Measurements from ENCODE around the gene TUT7.

Gene TUT7

DNA sequence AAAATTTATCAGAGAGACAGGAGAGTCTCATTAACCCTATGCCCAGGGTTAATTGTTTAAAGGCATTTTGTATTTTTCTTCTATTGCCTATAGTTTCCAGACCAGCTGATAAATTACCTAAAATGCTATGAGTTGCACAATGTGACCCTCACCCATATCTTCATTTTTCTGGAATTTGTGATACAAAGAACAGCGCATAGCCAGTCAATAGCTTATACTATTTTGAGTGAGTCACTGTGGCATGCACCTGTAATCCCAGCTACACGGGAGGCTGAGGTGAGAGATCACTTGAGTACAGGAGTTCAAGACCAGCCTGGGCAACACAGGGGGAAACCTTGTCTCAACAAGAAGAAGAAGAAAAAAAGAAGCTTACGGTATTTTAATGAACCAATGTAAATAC is 97.6 kb downstream of the TUT7 start:
- no peak for DNase-seq

DNA sequence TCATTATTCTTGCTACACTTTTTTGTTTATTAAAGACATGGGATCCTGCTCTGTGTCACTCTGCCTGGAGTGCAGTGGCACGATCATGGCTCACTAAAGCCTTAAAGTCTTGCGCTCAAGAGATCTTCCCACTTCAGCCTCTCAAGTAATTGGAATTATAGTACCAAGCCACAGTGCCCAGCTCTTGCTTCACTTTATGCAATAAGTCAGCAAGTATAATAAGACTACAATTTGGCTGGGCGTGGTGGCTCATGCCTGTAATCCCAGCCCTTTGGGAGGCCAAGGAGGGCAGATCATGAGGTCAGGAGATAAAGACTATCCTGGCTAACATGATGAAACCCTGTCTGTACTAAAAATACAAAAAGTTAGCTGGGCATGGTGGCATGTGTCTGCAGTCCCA is 100.6 kb downstream of the TUT7 start:
- no peak for DNase-seq

DNA sequence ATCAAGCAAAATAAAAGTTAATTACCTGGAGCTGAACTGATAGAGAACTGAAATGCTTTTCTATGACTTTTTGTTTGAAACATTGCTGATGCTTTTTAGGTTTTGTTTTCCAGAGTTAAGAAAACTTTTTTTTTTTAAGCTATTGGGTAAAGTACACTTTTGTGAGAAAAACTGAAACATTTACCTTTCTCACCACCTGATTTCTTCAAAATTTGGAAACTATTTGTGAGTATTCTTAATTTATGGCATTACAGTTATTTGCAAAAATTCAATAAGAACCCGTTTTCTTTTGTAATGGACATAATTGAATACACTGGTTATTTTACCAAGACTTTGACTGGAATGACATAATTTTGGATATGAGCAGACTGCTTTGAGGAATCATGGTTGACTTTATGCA is 101.3 kb downstream of the TUT7 start:
- no peak for DNase-seq

DNA sequence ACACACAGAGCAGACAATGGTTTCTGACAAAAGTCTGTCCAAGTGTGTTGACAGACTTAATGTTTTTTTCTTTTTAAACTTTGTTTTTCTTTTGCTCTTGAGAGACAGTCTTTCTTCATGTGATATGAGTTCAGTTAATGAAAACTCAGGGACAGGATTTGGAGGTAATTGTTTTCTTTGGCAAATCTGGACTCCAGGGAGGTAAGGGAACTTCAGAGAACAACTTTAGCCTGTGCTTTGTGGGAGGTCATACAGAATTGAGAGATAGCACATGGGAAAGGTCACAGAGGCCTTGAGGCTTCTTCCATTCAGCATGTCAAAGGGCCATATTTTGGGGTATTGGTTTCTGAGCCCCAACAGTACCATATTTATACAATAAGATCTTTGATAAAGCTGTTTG is 104.1 kb downstream of the TUT7 start:
- no peak for DNase-seq

DNA sequence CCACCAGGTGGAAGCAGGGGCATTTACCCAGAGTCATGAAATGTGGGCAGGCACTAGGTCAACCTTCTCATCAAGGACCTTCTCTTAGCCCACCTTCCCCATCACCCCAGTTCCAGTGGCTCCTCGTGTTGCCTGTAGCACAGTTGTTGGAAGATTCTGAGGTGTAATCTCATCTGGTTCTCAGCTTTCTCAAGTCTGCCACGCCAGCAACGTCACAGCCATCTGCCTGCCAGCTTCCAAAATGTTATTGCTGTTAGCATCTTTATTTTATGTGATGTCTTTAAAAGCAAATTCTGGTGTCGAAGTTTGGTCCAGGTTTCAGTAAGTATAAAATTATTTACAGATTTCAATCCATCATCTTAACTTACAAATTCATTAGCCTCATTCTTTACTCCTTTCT is 105.5 kb downstream of the TUT7 start:
- no peak for DNase-seq

DNA sequence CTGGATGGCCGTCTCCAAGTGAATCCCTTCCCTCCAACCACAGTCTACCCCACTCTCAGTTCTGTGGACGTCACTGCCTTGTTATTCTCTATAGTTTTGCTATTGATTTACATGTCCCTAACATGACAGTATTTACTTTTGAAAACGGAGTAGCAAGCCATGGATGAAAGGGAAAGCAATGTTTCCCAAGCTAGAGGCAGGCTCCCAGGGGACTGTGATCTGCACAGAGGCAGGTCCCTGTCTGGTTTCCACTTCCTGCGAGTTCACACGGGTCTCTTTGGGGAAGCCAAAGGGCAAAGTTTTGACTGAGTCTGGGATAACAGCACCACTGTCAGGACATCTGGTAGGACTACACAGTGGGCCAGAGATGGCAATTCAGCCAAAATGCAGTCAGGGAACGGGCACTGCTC is 107.5 kb downstream of the TUT7 start:
- peak in 1 of 58 donors; percentile 1 for DNase-seq

DNA sequence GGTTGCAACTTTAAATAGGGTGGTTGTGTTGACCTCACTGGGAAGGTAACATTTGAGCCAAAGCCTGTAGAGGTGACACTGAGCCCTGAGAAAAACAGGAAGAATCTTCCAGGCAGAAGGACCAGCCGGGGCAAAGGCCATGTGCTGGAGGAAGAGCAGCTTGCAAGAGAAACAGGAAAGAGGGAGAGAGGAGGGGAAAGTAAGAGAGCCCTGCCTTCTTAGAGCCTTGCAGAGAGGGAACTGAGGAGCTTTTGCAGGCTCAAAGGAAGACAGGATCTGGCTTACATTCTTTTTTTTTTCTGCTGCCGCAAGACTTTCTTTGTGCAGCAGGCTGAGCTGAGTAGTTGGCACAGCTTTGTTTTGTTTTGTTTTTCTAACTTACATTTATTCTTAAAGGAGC is 112.1 kb downstream of the TUT7 start:
- DNase-seq, result no peak

DNA sequence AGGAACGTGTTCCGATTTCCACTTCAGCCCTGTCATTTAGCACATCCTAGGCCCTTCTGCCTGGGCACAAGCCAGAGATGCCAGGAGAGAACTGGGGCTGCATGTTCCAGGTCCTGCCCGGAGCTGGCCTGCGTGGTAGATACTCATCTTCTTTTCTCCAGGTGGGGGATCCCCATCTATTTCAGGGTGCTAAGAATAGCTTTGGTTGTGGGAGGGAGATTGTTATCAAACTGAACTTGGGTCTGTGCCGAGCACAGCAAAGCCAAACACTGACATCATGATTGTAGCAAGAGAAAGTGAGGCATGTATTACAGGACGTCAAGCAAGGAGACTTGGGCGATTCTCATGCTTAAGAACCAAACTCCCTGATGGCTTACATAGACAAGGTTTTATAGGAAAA is 113.0 kb downstream of the TUT7 start:
- no peak for DNase-seq

DNA sequence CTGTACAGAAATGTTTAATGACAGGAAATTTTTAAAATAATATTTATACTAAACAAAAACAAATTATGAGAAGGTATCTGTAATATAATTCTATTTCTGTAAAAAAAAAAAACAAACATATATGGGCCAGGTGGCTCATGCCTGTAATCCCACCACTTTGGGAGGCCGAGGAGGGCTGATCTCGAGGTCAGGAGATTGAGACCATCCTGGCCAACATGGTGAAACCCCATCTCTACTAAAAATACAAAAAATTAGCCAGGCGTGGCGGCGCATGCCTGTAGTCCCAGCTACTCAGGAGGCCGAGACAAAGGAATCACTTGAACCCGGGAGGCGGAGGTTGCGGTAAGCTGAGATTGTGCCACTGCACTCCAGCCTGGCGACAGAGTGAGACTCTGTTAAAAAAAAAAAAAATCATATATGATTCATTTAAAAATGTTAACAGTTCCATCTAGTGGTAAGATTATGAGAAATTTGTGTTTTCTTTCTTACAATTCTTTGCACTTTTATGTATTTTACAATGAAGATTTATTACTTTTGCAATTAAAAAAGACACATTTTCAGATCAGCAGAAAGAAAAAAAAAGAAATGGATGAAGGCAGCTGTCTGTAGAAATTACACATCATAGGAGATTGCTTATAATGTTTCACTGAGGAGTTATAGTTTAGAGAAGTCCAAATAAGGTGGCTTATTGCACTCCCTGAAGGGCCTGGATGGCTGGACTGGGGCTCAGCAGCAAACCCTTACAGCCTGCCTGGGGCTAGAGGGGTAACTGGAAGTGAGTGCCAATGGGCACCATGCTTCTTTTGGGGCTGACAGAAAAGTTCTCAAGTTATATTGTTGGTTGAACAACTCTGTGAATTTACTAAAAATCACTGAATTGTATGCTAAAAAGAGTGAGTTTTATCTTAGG is 115.1 kb downstream of the TUT7 start:
- no peak for DNase-seq

All from anterior cingulate cortex (tissue), 58 donors.